ENCODE data around the gene HINT3. TPM values are rescaled to one million over a fixed set of nuclear protein-coding genes. Genes with fewer than 3 reads are reported as not detected.

Gene HINT3
- total and polyA plus RNA-seq, 3 donors from 2014 or later: 19.0 to 24.8 (median 22.5) TPM

DNA sequence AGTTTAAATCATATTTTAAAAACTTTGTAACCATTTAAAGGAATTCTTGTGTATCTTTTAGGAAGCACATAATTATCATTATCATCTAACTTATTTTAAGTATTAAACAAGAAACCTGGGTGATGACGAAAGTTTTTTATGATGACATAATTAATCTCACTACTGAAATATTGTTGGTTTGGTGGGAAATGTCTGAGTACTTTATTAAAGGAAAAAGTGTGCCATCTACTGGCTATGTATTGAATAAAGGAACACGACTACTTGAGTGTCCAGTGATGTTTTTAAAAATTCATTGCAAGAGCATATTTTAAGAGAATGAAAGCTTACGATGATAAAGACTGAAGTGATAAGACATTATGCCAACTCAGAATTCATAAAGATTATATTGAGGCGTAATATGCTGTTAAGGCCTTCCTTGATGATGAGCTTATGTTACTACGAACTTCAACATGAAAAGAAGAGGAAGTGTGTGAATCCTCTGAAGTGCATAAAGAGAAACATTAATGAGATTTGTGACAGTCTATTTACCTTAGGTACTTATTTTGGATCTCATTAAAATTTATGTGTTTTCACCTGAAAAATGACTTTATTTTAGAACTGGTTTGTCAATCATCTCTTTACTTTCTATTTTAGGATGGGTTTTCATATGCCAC lies 17.8 kb downstream of the HINT3 start:
- Histone ChIP-seq H3K27ac (no peak overlapping the region), H3K27me3 (no peaks in the 10 kb centered on the region), H3K4me1 (no peaks in the 10 kb centered on the region), H3K9me3 (no peaks in the 10 kb centered on the region), H3K36me3 (ENCODE audit: low read depth, missing control alignments) (no peaks in the 10 kb centered on the region), H3K4me3 (no peak overlapping the region)
- WGBS, 2 donors: 47 to 53% methylated on average over 5 of the region's 5 CpGs
- DNase-seq: no peak
- no peak for TF ChIP-seq POLR2A (IDR thresholded peaks at IDR 0.05)
- peak in 2 of 3 experiments; percentile 34 to 49 for TF ChIP-seq CTCF (IDR thresholded peaks at IDR 0.05)
- intact Hi-C loops (cut with DNase I; ENCODE audit: low total_unique reads): no loop called here

DNA sequence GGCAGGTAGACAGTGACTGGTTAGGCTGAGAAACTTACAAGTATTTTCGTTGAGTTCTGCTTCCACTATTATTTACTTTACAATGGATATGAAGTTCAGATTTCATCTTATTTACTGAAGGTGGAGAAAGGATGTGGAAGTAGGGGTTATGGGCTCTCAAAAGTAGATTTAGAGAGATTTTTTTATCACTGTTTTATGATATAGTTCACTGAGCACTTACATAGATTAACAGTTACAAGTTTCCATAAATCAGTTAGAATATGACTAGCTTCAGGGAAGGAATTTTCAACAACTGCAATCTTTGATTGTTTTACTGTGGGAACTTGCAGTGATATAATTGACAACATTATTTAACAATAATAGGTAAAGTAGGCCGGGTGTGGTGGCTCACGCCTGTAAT lies 22.5 kb downstream of the HINT3 start:
- Histone ChIP-seq H3K27ac (no peak overlapping the region), H3K4me1 (no peaks in the 10 kb centered on the region), H3K4me3 (no peak overlapping the region), H3K27me3 (no peaks in the 10 kb centered on the region), H3K36me3 (ENCODE audit: low read depth, missing control alignments) (no peaks in the 10 kb centered on the region), H3K9me3 (no peaks in the 10 kb centered on the region)
- intact Hi-C loops (cut with DNase I; ENCODE audit: low total_unique reads): no loop called here
- 93 to 96% methylated on average over 3 of the region's 3 CpGs for WGBS, 2 donors
- no peak for TF ChIP-seq CTCF (IDR thresholded peaks at IDR 0.05)
- TF ChIP-seq POLR2A (IDR thresholded peaks at IDR 0.05): no peak
- no peak for DNase-seq

GRCh38 chr6:125981571-125982185 lies 25.1 kb downstream of the HINT3 start:
- DNase-seq: no peak
- TF ChIP-seq POLR2A (IDR thresholded peaks at IDR 0.05) (no peak), CTCF (IDR thresholded peaks at IDR 0.05) (no peak)
- 84 to 88% methylated on average over 2 of the region's 2 CpGs for WGBS, 2 donors
- Histone ChIP-seq H3K4me1 (peaks cover 6% of the 10 kb centered on the region), H3K27ac (no peak overlapping the region), H3K36me3 (ENCODE audit: low read depth, missing control alignments) (no peaks in the 10 kb centered on the region), H3K9me3 (no peaks in the 10 kb centered on the region), H3K4me3 (no peak overlapping the region), H3K27me3 (no peaks in the 10 kb centered on the region)
- intact Hi-C loops (cut with DNase I; ENCODE audit: low total_unique reads): no loop called here

DNA sequence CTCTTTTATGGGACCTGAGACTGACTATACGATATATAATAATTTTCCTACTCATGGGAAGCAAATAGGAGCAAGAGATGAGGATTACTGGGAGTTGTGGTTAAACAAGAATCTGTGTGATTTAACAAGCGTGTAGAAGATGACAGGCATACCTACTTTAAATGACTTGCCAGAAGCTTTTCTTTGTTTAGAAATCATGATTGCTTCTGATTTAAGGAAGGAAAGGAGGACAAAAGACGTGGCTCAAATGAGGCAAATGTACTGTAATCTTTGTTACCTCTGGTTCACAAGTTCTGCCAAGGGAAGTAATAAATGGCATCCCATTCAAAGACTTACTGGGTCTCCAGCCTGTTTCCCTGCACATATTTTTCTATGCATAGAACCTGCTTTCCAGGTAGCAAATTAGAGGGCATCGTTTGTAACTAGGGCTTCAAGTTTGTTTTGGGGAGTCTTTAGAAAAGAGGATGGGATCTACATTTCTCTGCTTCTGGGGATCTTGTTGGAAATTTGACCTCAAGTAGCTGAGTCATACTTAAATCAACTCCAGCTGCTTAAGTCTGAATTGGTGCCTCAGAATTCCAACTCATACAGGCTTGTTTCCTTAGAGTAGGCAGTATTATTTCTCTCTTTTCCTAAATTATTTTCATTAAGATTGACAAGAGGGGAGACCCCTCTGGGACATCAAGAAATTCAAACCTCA lies 26.8 kb downstream of the HINT3 start:
- intact Hi-C loops (cut with DNase I; ENCODE audit: low total_unique reads): no loop called here
- 76 to 84% methylated on average over 4 of the region's 4 CpGs for WGBS, 2 donors

More for the DNA sequence above, 26.8 kb downstream of the HINT3 start:
- Histone ChIP-seq H3K27me3 (no peaks in the 10 kb centered on the region), H3K27ac (no peak overlapping the region), H3K4me1 (peaks cover 12% of the 10 kb centered on the region), H3K36me3 (ENCODE audit: low read depth, missing control alignments) (no peaks in the 10 kb centered on the region), H3K9me3 (no peaks in the 10 kb centered on the region), H3K4me3 (no peak overlapping the region)
- no peak for DNase-seq
- TF ChIP-seq POLR2A (IDR thresholded peaks at IDR 0.05) (no peak), CTCF (IDR thresholded peaks at IDR 0.05) (no peak)
